IPS DF 4.7 (cell line): ENCODE data around the gene PRKCQ.
"Not testable (repeated sequence)": the region's sequence is repeated elsewhere in the genome, so short reads cannot be mapped to it uniquely, and the experiment has no call there.

ENCODE experiments used
- DNase-seq: peaks from one replicate; pipeline ENCODE4 v3.0.0-alpha.2; 2013; ENCODE audit warnings: low spot score; ENCODE audit errors: extremely low read depth

Gene PRKCQ

DNA sequence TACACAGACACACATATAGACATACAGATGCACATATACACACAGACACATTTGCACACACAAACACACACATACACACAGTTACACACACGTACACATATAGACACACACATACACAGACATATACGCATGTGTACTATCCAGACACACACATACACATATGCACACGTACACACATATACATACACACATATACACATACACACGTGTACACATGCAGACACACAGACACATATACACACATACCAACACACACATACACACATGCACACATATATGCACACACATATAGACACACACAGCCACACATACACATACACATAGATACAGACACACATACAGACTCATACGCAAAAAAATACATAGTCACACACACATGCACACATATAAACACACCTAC is 193.1 kb downstream of the PRKCQ start:
- no peak for DNase-seq

DNA sequence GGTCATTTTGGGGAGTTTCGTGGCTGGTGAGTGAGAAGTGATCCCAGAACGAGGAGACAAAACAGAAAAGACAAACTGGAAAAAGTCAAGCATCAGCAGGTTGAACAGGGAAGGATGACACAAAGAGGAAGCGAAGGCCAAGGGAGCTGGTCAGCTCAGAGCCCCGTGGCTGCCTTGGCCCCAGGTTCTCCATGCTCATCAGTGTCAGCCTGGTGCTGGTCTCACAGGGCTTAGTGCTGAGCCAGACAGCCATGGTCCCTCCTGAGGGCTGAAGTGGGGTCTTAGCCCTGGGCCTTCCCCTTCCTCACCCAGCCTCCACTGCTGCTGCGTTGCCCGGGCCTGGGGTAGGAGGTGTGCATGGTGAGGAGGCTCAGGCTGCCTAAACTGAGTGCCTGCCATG is 193.7 kb downstream of the PRKCQ start:
- DNase-seq, result no peak

DNA sequence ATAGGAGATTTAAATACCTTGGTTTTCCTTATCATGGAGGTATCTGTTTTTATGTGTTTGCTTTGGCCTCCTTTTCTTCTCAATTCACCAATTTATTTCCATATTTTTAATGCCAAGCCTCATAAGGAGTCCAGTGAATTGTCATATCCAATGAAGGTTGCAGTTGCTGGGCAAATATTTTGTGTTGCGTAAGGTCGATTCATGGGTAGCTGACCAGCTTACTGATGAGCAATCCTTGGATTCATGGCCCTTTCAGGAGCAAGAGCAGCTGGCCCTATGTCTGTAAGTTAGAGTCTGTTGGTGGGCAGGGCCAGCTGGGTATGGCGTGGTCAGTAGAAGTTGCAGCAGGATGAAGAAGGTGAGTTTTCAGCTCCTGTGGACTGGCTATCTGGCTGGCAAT is 194.4 kb downstream of the PRKCQ start:
- DNase-seq, result no peak

DNA sequence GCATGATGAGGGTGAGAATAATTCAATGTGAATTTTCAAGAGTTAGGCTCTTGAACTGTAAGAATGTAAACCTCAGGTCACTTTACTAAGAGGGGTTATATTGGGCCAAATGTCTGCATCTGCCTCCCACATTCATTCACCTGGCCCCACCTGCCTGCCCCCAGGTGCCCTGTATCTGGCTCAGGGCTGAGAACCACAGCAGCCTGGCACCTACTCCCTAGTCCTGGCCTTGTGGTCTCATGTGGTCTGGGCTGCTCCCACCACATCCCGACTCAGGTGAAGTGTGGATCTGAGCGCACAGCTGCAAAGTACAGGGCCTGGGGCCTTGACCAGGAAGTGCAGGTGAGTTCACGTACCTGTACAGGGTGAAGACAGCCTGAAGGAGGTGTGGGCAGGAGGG is 195.2 kb downstream of the PRKCQ start:
- DNase-seq, result no peak

DNA sequence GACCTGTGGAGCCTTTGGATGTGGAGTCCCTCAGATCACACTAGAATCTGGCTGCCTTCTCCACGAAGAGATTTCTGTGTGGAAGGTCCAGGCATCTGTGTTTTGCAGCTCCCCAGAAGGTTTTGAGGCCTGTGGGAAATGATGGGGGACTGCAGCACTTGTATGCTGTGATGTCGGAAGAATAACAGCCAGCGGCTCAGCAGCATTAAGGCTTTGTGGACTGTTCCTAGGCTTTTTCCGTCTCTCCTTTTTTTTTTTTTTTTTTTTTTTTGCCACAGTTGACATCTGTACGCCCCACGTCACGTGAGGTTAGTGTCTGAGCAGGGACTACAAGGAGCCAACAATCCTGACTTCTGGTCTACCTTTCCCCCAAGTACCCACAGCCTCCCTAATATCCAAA is 196.0 kb downstream of the PRKCQ start:
- DNase-seq, result no peak

DNA sequence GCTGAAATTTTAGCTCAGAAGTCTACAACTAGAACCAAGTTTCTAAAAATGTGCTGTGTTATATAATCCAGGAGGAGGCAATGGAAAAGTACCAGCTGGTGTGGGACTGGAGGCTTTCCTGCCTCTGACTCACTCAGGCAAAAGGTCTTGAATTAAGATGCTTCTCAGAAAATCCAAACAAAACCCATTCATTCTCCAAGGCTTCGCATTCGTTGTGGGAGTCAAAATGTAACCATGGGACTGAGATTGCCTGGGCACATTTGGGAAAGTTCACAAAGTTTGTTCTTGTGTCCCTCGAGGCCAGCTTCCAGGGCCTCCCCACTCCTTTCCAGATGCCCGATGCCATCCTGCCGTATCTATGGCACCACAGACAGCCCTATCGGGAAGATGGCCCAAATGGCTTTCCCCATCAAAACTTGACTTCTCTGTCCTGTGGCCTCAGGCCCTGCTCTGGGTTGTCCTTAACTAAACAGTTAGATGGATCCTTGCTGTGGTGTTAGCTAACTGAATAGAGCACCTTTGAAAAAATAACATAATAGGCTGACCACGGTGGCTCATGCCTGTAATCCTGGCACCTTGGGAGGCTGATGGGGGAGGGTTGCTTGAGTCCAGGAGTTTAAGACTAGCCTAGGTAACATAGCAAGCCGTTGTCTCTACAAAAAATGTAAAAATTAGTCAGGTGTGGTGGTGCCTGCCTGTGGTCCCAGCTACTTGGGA is 196.8 kb downstream of the PRKCQ start:
- no peak for DNase-seq

DNA sequence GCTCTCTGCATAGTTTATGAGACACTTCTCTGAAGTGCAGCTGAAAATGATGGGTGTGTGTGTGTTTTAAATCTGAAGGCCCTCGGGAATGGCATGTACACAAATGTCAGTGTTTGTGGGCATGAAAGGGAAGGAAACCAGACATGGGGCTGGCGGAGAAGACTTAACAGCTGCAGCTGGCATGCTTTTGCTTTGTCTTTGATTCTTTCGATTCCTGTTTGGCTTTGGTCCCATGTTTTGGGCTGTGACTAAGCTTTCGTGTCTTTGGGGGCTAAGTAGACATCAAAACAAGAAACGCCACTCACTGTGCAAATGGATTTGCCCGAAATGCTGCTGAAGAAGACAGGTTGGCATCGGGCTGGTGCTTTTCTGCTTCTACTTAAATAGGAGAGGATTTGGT is 198.0 kb downstream of the PRKCQ start:
- no peak for DNase-seq

DNA sequence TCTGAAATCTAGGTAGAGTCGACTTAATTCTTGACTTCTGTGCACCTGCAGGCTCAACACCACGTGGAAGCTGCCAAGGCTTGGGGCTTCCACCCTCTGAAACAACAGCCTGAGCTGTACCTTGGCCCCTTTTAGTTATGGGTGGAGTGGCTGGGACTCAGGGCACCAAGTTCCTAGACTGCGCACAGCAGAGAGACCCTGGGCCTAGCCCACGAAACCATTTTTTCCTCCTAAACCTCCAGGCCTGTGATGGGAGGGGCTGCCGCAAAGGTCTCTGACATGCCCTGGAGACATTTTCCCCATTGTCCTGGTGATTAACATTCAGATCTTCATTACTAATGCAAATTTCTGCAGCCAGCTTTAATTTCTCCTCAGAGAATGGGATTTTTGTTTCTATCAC is 199.6 kb downstream of the PRKCQ start:
- not testable (repeated sequence) for DNase-seq

DNA sequence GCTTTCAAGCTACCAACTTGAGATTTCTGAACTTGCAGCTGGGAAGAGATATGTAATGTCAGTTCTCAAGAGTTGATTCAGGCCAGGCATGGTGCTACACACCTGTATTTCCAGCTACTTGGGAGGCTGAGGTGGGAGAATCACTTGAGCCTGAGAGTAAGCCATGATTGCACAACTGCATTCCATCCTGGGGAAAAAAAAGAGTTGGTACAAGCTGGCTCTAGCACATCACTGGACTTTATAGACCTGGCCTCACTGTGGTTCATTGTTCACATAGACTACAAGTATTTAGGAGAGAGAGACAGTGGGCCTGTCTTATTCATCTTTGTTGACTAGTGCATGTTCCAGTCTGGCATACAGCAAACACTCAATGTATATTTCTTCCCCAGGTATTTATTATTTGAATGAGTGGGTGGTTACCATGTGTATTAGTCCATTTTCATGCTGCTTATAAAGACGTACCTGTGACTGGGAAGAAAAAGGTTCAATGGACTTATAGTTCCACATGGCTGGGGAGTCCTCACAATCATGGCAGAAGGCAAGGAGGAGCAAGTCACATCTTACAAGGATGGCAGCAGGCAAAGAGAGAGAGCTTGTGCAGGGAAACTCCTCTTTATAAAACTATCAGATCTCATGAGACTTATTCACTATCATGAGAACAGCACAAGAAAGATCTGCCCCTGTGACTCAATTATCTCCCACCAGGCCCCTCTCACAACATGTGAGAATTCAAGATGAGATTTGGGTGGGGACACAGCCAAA is 200.9 kb downstream of the PRKCQ start:
- no peak for DNase-seq
